Urinary bladder (tissue), 4 donors: Measurements from ENCODE around the gene ARSB. TPM values are rescaled to one million over a fixed set of nuclear protein-coding genes. Genes with fewer than 3 reads are reported as not detected.
"Not testable (repeated sequence)": the region's sequence is repeated elsewhere in the genome, so short reads cannot be mapped to it uniquely, and the experiment has no call there.

ENCODE experiments used
- DNase-seq: peaks from one replicate; pipeline ENCODE4 v3.0.0-alpha.2; 2015; ENCODE audit errors: extremely low spot score
- H3K27ac ChIP-seq: one replicate; pipeline ENCODE4 v1.5.1; 2013; ENCODE audit warnings: low read depth, mild to moderate bottlenecking, moderate library complexity
- H3K36me3 ChIP-seq: one replicate; pipeline ENCODE4 v1.6.1; 2013; ENCODE audit warnings: mild to moderate bottlenecking, moderate library complexity; ENCODE audit not compliant: insufficient read depth
- H3K4me1 ChIP-seq: one replicate; pipeline ENCODE4 v1.6.1; 2013; ENCODE audit warnings: mild to moderate bottlenecking, moderate library complexity; ENCODE audit not compliant: insufficient read depth
- H3K4me3 ChIP-seq: one replicate; pipeline ENCODE4 v1.5.1; 2013; ENCODE audit warnings: low read depth, low read length
- WGBS: extraction: QIAGEN DNeasy Blood & Tissue Kit; methylation state at CpG from one replicate; pipeline ENCODE4 v1.1.7; 2013; 5-methylcytosine and 5-hydroxymethylcytosine counted together
- polyA plus RNA-seq: library from polyadenylated mRNA; stranded (reverse); fragments of 200-250 nt; gene quantifications from one replicate; pipeline ENCODE4 v1.2.3, GENCODE V29; 2013
- total RNA-seq: library from RNA; depleted of rRNA; stranded (reverse); fragments of >200 nt; gene quantifications from one replicate; pipeline ENCODE4 v1.2.3, GENCODE V29; 2014
- donor health status: healthy with polysubstance abuse.
- donor health status: healthy.

Gene ARSB
- total and polyA plus RNA-seq, 2 donors = 7.6 to 27.0 TPM

GRCh38 chr5:78915170-78915569, 69.9 kb downstream of the ARSB start:
- Histone ChIP-seq H3K27ac (no peak overlapping the region), H3K4me1 (no peaks in the 10 kb centered on the region), H3K4me3 (no peak overlapping the region), H3K36me3 (no peaks in the 10 kb centered on the region)
- DNase-seq = no peak
- 93% methylated on average over 3 of the region's 3 CpGs for WGBS

GRCh38 chr5:78912811-78913210, 72.3 kb downstream of the ARSB start:
- Histone ChIP-seq H3K4me3 (no peak overlapping the region), H3K27ac (no peak overlapping the region), H3K36me3 (no peaks in the 10 kb centered on the region), H3K4me1 (no peaks in the 10 kb centered on the region)
- no peak for DNase-seq
- WGBS = 90% methylated on average over 7 of the region's 7 CpGs

GRCh38 chr5:78912085-78912771, 72.9 kb downstream of the ARSB start:
- peak; percentile 83 for DNase-seq
- Histone ChIP-seq H3K36me3 (no peaks in the 10 kb centered on the region), H3K27ac (no peak overlapping the region), H3K4me3 (no peak overlapping the region), H3K4me1 (no peaks in the 10 kb centered on the region)
- 34% methylated on average over 5 of the region's 5 CpGs for WGBS

- 72% methylated on average over 7 of the region's 9 CpGs for WGBS
- not testable (repeated sequence) for H3K36me3 ChIP-seq, DNase-seq, H3K27ac ChIP-seq, H3K4me3 ChIP-seq, H3K4me1 ChIP-seq
These were observed 75.7 kb downstream of the ARSB start for GRCh38 chr5:78909224-78909983.

- Histone ChIP-seq H3K4me1 (no peaks in the 10 kb centered on the region), H3K36me3 (no peaks in the 10 kb centered on the region), H3K27ac (peak overlapping the region; percentile 14), H3K4me3 (no peak overlapping the region)
- WGBS = 10% methylated on average over 12 of the region's 12 CpGs
- peak; percentile 69 for DNase-seq
These were observed 76.7 kb downstream of the ARSB start for GRCh38 chr5:78908173-78909061.

- Histone ChIP-seq H3K27ac (peak overlapping the region; percentile 3), H3K4me1 (no peaks in the 10 kb centered on the region), H3K4me3 (no peak overlapping the region), H3K36me3 (no peaks in the 10 kb centered on the region)
- WGBS = 44% methylated on average over 11 of the region's 11 CpGs
- DNase-seq = no peak
These were observed 77.7 kb downstream of the ARSB start for GRCh38 chr5:78907255-78907891.

GRCh38 chr5:78905084-78905938, 79.8 kb downstream of the ARSB start:
- H3K27ac ChIP-seq = no peak overlapping the region
- H3K36me3 ChIP-seq = no peaks in the 10 kb centered on the region
- 76% methylated on average over 5 of the region's 5 CpGs for WGBS
- no peak overlapping the region for H3K4me3 ChIP-seq
- H3K4me1 ChIP-seq = no peaks in the 10 kb centered on the region
- no peak for DNase-seq

GRCh38 chr5:78903861-78904260, 81.2 kb downstream of the ARSB start:
- WGBS = 23% methylated on average over 1 of the region's 1 CpG
- H3K4me1 ChIP-seq = no peaks in the 10 kb centered on the region
- H3K27ac ChIP-seq = no peak overlapping the region
- H3K4me3 ChIP-seq = no peak overlapping the region
- H3K36me3 ChIP-seq = no peaks in the 10 kb centered on the region
- no peak for DNase-seq

- 62% methylated on average over 2 of the region's 2 CpGs for WGBS
These were observed 81.8 kb downstream of the ARSB start for GRCh38 chr5:78903353-78903752.

GRCh38 chr5:78899922-78900362, 85.2 kb downstream of the ARSB start:
- Histone ChIP-seq H3K4me1 (no peaks in the 10 kb centered on the region), H3K36me3 (no peaks in the 10 kb centered on the region), H3K27ac (no peak overlapping the region), H3K4me3 (no peak overlapping the region)
- DNase-seq = no peak
- WGBS = 27% methylated on average over 3 of the region's 3 CpGs

More at GRCh38 chr5:78903353-78903752, 81.8 kb downstream of the ARSB start:
- no peaks in the 10 kb centered on the region for H3K4me1 ChIP-seq
- H3K4me3 ChIP-seq = no peak overlapping the region
- no peak for DNase-seq
- H3K27ac ChIP-seq = no peak overlapping the region
- no peaks in the 10 kb centered on the region for H3K36me3 ChIP-seq

- no peaks in the 10 kb centered on the region for H3K4me1 ChIP-seq
- no peak overlapping the region for H3K27ac ChIP-seq
These were observed 89.0 kb downstream of the ARSB start for GRCh38 chr5:78896132-78896531.

GRCh38 chr5:78895616-78896015, 89.5 kb downstream of the ARSB start:
- Histone ChIP-seq H3K4me3 (no peak overlapping the region), H3K27ac (no peak overlapping the region), H3K4me1 (no peaks in the 10 kb centered on the region), H3K36me3 (no peaks in the 10 kb centered on the region)
- WGBS = 81% methylated on average over 4 of the region's 4 CpGs
- no peak for DNase-seq

More at GRCh38 chr5:78896132-78896531, 89.0 kb downstream of the ARSB start:
- WGBS = 37% methylated on average over 4 of the region's 4 CpGs
- Histone ChIP-seq H3K4me3 (no peak overlapping the region), H3K36me3 (no peaks in the 10 kb centered on the region)
- DNase-seq = no peak
